GM12875 (cell line): ENCODE data around the gene KRTAP12-3.
"Not testable (repeated sequence)": the region's sequence is repeated elsewhere in the genome, so short reads cannot be mapped to it uniquely, and the experiment has no call there.

Experiments used
- H3K4me3 ChIP-seq: one replicate; pipeline ENCODE4 v1.5.1; 2011; ENCODE audit warnings: low read depth, low read length, control low read depth
- TF ChIP-seq, protein P1 (sequence below): IDR thresholded peaks from 2 replicates; pipeline ENCODE4 v1.5.1; 2011; ENCODE audit warnings: low read depth, mild to moderate bottlenecking, control low read depth, inconsistent platforms, low read length, moderate library complexity, borderline replicate concordance; ENCODE audit not compliant: insufficient read depth

KRTAP12-3 gene

DNA sequence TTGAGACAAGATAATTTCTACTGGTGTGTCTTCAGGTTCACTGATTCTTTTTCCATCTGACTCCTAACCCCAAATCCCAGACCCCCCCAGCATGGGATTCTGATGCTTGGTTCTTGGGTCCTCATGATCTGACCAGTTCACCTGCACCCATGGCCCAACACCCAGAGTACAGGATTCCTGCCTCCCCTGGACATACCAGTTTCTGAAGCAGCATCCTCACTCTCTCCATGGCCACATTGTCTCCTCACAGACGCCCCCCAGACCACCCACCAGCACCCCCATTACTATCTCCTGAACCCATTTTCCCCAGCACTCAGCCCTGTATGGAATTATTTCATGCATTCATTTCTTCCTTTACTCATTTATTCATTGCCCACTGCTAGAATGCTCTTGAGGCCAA, 864 bp upstream of the KRTAP12-3 start:
- H3K4me3 ChIP-seq, result no peak overlapping the region
- TF ChIP-seq, protein P1, sequence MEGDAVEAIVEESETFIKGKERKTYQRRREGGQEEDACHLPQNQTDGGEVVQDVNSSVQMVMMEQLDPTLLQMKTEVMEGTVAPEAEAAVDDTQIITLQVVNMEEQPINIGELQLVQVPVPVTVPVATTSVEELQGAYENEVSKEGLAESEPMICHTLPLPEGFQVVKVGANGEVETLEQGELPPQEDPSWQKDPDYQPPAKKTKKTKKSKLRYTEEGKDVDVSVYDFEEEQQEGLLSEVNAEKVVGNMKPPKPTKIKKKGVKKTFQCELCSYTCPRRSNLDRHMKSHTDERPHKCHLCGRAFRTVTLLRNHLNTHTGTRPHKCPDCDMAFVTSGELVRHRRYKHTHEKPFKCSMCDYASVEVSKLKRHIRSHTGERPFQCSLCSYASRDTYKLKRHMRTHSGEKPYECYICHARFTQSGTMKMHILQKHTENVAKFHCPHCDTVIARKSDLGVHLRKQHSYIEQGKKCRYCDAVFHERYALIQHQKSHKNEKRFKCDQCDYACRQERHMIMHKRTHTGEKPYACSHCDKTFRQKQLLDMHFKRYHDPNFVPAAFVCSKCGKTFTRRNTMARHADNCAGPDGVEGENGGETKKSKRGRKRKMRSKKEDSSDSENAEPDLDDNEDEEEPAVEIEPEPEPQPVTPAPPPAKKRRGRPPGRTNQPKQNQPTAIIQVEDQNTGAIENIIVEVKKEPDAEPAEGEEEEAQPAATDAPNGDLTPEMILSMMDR, result no peak

DNA sequence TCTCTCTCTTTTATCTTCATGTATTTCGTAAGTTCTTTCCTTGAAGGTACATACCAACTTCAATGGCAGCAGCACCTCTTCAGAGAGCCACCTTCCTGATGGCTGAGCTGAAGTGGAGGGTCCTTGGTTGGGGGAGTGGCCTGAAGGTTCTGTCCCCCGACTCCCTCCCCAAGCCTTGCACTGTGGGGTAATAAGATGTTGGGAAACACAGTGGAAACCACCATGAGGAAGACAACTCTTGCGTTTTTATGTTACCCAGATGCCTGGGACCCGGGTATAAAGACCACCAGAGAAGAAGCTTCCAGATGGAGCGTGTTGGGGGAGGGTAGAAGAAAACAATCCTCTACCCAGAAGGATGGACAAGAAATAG, 794 bp downstream of the KRTAP12-3 start:
- H3K4me3 ChIP-seq, result no peak overlapping the region
- TF ChIP-seq, protein P1, result no peak

DNA sequence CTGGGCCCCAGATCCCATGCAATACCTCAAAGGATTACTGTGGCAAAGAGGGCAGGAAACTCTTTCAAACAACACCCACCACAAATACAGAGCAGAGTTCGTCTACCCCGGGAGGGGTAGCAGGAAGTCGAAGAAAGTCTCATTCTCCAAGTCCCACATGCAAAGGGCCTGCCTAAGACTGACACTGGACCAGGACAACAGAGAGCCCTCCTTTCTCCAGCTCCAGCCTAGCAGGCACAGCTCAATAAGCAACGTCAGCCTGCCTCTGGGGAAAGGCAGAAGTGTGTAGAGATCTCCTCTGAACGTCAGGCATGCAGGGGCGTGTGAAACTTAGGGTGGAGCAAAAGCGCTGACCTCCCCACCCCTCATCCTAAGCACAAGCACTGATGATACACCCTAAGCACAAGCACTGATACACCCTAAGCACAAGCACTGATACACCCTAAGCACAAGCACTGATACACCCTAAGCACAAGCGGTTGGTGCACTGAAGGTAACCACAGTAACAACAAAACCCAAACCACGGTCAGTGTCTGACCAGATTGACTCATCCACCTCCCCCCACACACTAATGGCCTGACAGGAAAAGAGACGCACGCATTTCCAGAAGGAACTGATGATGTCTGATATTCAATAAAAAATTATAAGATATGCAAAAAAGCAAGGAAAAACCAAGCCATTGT, 1.3 kb downstream of the KRTAP12-3 start:
- TF ChIP-seq, protein P1, result no peak

GRCh38 chr21:44661567-44661966, 3.8 kb downstream of the KRTAP12-3 start:
- H3K4me3 ChIP-seq, result not testable (repeated sequence)

More for the DNA sequence above, 1.3 kb downstream of the KRTAP12-3 start:
- no peak overlapping the region for H3K4me3 ChIP-seq

- no peak overlapping the region for H3K4me3 ChIP-seq
- TF ChIP-seq, protein P1, result no peak
These were observed 7.0 kb downstream of the KRTAP12-3 start for GRCh38 chr21:44664691-44665090.

DNA sequence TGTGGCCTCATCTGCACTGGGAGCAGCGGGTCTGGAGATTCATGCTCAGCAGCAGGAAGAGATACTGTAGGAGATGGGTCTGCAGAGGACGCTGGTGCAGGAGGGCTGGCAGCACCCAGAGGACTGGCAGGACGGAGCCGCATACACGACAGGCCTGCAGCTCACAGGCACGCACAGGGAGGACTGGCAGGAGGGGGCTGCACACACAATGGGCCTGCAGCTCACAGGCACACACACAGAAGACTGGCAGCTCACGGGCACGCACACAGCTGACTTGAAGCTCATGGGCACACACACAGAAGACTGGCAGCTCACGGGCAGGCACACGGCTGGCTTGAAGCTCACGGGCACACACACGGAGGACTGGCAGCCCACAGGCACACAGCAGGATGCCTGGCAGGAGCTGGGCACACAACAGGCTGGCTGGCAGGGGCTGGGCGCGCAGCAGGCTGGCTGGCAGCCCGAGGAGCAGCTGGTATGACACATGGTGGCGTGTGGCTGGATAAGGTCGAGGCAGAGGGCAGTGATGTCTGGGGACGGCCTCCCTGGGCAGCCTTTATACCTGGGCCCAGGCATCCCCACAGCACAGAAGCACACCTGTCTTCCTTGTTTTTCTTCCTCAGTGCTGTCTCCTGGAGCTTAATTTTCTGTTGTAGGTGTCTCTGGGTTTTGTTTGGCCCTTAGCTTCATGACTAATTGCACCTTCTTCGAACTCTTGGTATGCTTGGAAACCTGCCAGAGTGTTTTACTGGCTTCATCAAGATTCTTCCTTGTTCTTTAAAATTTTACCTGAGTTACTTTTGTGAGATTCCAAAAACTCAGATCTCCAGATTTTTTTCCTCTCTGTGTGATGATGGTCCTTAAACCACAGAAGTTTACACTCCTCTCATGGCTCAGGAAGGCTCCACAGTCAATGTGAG, 8.9 kb downstream of the KRTAP12-3 start, which contains the start of gene KRTAP12-2:
TSS of gene KRTAP12-2 (minus strand) at position 527 of the 920 bp plus-strand sequence. CDS start at position 486, 41 bp downstream.
- H3K4me3 ChIP-seq, result no peak within 1 kb of the TSS
- TF ChIP-seq, protein P1, result no peak

GRCh38 chr21:44667612-44668011, 9.9 kb downstream of the KRTAP12-3 start:
- H3K4me3 ChIP-seq, result no peak overlapping the region
- TF ChIP-seq, protein P1, result no peak
